HepG2 (cell line): Measurements from ENCODE around the gene HOXB5. TPM values are rescaled to one million over a fixed set of nuclear protein-coding genes. Genes with fewer than 3 reads are reported as not detected.

ENCODE experiments used
- ATAC-seq: fragments of 200-7000 bp; cut with Tn5 transposase; 3 replicates; pipeline ENCODE4 v1.9.1; 2020; ENCODE audit warnings: mild to moderate bottlenecking, moderate library complexity
- BruUV-seq: library from RNA; stranded (reverse); fragments of 400-500 nt; replicated peaks from 2 replicates; lab custom pipeline; 2021; lab: Mats Ljungman, UMichigan
- CTCF ChIA-PET: fragments of 300-600 bp; formaldehyde crosslinking; extraction: SDS; loops from one replicate; lab custom pipeline; 2021; ENCODE audit warnings: low total read pairs, inconsistent platforms, low intra/inter-chr PET ratio; lab: Yijun Ruan, JAX
- POLR2A ChIA-PET: fragments of 350-600 bp; sonication (Branson Sonifier 250); formaldehyde crosslinking; loops from one replicate; lab custom pipeline; 2020; ENCODE audit warnings: antibody characterized with exemption, inconsistent platforms; lab: Yijun Ruan, JAX
- DNase-seq: peaks from one replicate; pipeline ENCODE4 v3.0.0-alpha.2; 2015; ENCODE audit warnings: low spot score
- FAIRE-seq: peaks from 3 replicates; lab custom pipeline; 2011; peaks lifted over from hg19 to GRCh38; lab: Jason Lieb, UNC
- H2AFZ ChIP-seq: one replicate; pipeline ENCODE4 v1.6.1; 2011; ENCODE audit warnings: low read length, inconsistent platforms
- H3K27ac ChIP-seq: fragments of 300-600 bp; 3 replicates; pipeline ENCODE4 v1.8.0; 2011; ENCODE audit warnings: mixed run types, mild to moderate bottlenecking, mixed read lengths, low read length, inconsistent platforms; ENCODE audit not compliant: insufficient read depth; ENCODE audit errors: extremely low read length
- H3K27me3 ChIP-seq, 2 experiments: fragments of 200-600 bp in 1 of 2; 2 replicates in 1 of 2; 3 replicates in 1 of 2; pipeline versions ENCODE4 v1.6.0 to v1.8.0; 2011; ENCODE audit warnings: low read length in 2 of 2, mild to moderate bottlenecking in 2 of 2, moderate library complexity in 2 of 2, inconsistent platforms in 1 of 2; ENCODE audit not compliant: insufficient read depth in 2 of 2, control insufficient read depth in 1 of 2
- H3K36me3 ChIP-seq, 2 experiments: fragments of 200-600 bp in 1 of 2; replicated peaks in 1 of 2; 2 replicates in 1 of 2; 3 replicates in 1 of 2; pipeline versions ENCODE4 v1.5.1 to v1.8.0; 2011; ENCODE audit warnings: low read length in 2 of 2, inconsistent platforms in 1 of 2; ENCODE audit not compliant: insufficient read depth in 2 of 2, control insufficient read depth in 1 of 2
- H3K4me1 ChIP-seq: 2 replicates; pipeline ENCODE4 v1.5.1; 2012; ENCODE audit warnings: low read length, inconsistent platforms; ENCODE audit not compliant: insufficient read depth
- H3K4me2 ChIP-seq: 2 replicates; pipeline ENCODE4 v1.6.0; 2011; ENCODE audit warnings: low read depth, low read length, inconsistent platforms
- H3K4me3 ChIP-seq, 3 experiments: fragments of 200-600 bp in 1 of 3; sonication (generic), shearing (Covaris generic) in 1 of 3; replicated peaks in 1 of 3; 2 replicates each; pipeline ENCODE4 v1.5.1; 2011 to 2016; ENCODE audit warnings: low read length in 3 of 3, inconsistent platforms in 2 of 3, low read depth in 2 of 3, mild to moderate bottlenecking in 2 of 3, control low read depth in 1 of 3, mixed read lengths in 1 of 3; ENCODE audit not compliant: insufficient read depth in 1 of 3
- H3K79me2 ChIP-seq: one replicate; pipeline ENCODE4 v1.6.1; 2011; ENCODE audit warnings: low read length, inconsistent platforms; ENCODE audit not compliant: insufficient read depth
- H3K9ac ChIP-seq: 2 replicates; pipeline ENCODE4 v1.6.0; 2011; ENCODE audit warnings: mild to moderate bottlenecking, low read depth, low read length, inconsistent platforms; ENCODE audit not compliant: insufficient read depth
- H3K9me3 ChIP-seq: 2 replicates; pipeline ENCODE4 v1.5.1; 2012; ENCODE audit warnings: mild to moderate bottlenecking, low read length
- H4K20me1 ChIP-seq: 2 replicates; pipeline ENCODE4 v1.6.0; 2011; ENCODE audit warnings: inconsistent platforms, mild to moderate bottlenecking, low read length, moderate library complexity; ENCODE audit not compliant: insufficient read depth
- EZH2 ChIP-seq: conservative IDR thresholded peaks from 2 replicates; pipeline ENCODE4 v1.6.1; 2012; ENCODE audit warnings: mild to moderate bottlenecking, low read depth, low read length, moderate library complexity
- MBNL3 ChIP-seq: fragments of 250-450 bp; sonication (Bioruptor Pico); conservative IDR thresholded peaks from 2 replicates; pipeline ENCODE4 v1.8.0; 2022; ENCODE audit warnings: mild to moderate bottlenecking, inconsistent platforms
- MTA1 ChIP-seq: sonication (generic); formaldehyde crosslinking; IDR thresholded peaks from 2 replicates; pipeline ENCODE4 v1.4.0; 2020; ENCODE audit warnings: missing genetic modification reagents, mild to moderate bottlenecking, borderline replicate concordance
- WGBS: methylation state at CpG from one replicate; pipeline ENCODE4 v1.1.6; 2017; ENCODE audit warnings: low lambda C conversion rate; 5-methylcytosine and 5-hydroxymethylcytosine counted together
- in situ Hi-C: cut with HindIII; loops from 2 replicates; pipeline ENCODE4 v1.10.0; 2017; ENCODE audit warnings: low pct_unique_long_range_greater_than_20kb; ENCODE audit not compliant: extremely low pct_ligation_motif_present
- intact Hi-C: fragments of 100-400 bp; cut with micrococcal nuclease; formaldehyde crosslinking; loops from one replicate; pipeline ENCODE4 v1.10.0; 2022; ENCODE audit not compliant: unreplicated experiment
- polyA plus RNA-seq, 8 experiments: library from polyadenylated mRNA; depleted of rRNA in 3 of 8; stranded (reverse) in 7 of 8; unstranded in 1 of 8; fragments of >200 nt; fragmentation: Illumina TruSeq in 4 of 8; extraction: Trizol in 4 of 8; gene quantifications; 2 replicates each; pipeline versions ENCODE4 v1.2.1 to v1.2.3, GENCODE V29; 2011 to 2016; ENCODE audit warnings: low read depth in 4 of 8, missing spikeins in 1 of 8, mixed read lengths in 1 of 8; ENCODE audit not compliant: insufficient read depth in 1 of 8
- total RNA-seq, 5 experiments: library from RNA; depleted of rRNA; stranded (reverse); fragments of >200 nt; fragmentation: Illumina TruSeq; extraction: Trizol; gene quantifications; 2 replicates each; pipeline ENCODE4 v1.2.3, GENCODE V29; 2016; ENCODE audit warnings: low read depth in 1 of 5
- TF ChIP-seq, protein P1 (sequence below): sonication (generic); formaldehyde crosslinking; IDR thresholded peaks from 2 replicates; pipeline ENCODE4 v1.4.0; 2020; ENCODE audit warnings: mild to moderate bottlenecking, missing genetic modification reagents, borderline replicate concordance

HOXB5 gene
- total and polyA plus RNA-seq, 2 of the 13 experiments (the other 11 are each of a cell fraction or from before 2014, with no cell fraction given) = not detected

DNA sequence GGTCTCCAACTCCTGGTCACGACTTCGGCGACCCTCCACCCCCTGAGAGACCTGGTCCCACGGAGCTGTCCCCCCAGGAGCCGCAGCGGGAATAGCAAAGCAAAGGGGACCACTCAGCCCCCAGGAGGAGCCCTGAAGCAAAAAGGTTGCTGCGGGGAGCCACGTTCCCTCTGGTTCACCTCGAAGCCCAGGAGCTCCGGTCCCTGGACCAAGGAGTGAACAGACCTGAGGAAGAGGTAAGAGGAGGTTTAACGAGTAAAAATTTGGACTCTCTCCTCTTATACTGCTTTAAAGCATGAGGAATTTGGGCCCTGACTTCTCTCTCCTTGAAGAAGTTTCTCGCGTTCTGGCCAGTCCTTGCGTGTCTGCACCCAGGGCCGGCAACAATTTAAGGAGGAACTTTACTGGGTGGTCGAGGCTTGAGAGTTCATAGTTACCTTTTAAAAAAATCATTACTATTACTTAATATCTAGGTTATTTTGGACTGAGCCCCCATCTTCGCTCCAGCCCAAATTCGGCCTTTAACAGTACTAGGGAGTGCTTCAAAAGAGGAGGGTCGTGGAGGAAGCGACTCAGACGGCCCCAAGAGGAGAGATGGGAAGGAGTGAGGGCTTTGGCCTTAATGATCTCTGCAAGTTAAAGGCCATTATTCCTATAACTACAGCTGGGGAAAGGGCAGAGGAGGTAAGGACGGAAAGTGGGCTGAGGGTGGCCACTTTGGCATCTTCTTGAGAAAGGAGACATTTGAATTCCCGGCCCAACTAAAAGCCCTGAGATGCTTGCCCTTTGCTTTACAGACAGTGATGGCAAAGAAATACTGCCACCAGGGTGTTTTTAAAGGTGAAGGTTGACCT is 49.5 kb upstream of the HOXB5 start:
- in situ Hi-C loops (no loop called here), intact Hi-C loops (no loop called here)

More for the DNA sequence above, 49.5 kb upstream of the HOXB5 start:
- no peaks in the 10 kb centered on the region; the same call in 1 of the 2 replicates for H4K20me1 ChIP-seq
- no peak overlapping the region for H3K4me2 ChIP-seq
- 4% methylated on average over 19 of the region's 23 CpGs for WGBS
- ATAC-seq (no peak), FAIRE-seq (no peak), DNase-seq (no peak)
- no peak overlapping the region for H3K27ac ChIP-seq
- no peak overlapping the region for H3K4me3 ChIP-seq
- no peaks in the 10 kb centered on the region for H3K79me2 ChIP-seq
- BruUV-seq = no TSS peak
- CTCF ChIA-PET = no interaction called here
- POLR2A ChIA-PET = no interaction called here
- no peak overlapping the region for H2AFZ ChIP-seq
- no peaks in the 10 kb centered on the region for H3K9me3 ChIP-seq
- H3K27me3 ChIP-seq = peaks cover 27 to 99% of the 10 kb centered on the region in 2 experiments
- no peak overlapping the region for H3K9ac ChIP-seq
- H3K4me1 ChIP-seq = no peaks in the 10 kb centered on the region
- no peak for TF ChIP-seq MBNL3 (CRISPR knock-in tag)
- TF ChIP-seq, protein P1, sequence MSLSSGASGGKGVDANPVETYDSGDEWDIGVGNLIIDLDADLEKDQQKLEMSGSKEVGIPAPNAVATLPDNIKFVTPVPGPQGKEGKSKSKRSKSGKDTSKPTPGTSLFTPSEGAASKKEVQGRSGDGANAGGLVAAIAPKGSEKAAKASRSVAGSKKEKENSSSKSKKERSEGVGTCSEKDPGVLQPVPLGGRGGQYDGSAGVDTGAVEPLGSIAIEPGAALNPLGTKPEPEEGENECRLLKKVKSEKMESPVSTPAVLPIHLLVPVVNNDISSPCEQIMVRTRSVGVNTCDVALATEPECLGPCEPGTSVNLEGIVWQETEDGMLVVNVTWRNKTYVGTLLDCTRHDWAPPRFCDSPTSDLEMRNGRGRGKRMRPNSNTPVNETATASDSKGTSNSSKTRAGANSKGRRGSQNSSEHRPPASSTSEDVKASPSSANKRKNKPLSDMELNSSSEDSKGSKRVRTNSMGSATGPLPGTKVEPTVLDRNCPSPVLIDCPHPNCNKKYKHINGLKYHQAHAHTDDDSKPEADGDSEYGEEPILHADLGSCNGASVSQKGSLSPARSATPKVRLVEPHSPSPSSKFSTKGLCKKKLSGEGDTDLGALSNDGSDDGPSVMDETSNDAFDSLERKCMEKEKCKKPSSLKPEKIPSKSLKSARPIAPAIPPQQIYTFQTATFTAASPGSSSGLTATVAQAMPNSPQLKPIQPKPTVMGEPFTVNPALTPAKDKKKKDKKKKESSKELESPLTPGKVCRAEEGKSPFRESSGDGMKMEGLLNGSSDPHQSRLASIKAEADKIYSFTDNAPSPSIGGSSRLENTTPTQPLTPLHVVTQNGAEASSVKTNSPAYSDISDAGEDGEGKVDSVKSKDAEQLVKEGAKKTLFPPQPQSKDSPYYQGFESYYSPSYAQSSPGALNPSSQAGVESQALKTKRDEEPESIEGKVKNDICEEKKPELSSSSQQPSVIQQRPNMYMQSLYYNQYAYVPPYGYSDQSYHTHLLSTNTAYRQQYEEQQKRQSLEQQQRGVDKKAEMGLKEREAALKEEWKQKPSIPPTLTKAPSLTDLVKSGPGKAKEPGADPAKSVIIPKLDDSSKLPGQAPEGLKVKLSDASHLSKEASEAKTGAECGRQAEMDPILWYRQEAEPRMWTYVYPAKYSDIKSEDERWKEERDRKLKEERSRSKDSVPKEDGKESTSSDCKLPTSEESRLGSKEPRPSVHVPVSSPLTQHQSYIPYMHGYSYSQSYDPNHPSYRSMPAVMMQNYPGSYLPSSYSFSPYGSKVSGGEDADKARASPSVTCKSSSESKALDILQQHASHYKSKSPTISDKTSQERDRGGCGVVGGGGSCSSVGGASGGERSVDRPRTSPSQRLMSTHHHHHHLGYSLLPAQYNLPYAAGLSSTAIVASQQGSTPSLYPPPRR (CRISPR knock-in tag) = no peak
- 0 out of 2 replicates have a peak, but pooled peaks have one; percentile 26 for TF ChIP-seq EZH2
- 0 out of 2 replicates have a peak, but pooled peaks have one; percentile 4 for TF ChIP-seq MTA1 (CRISPR knock-in tag)
- no peaks in the 10 kb centered on the region for H3K36me3 ChIP-seq
